ENCODE measurements around the gene MROH9. TPM values are rescaled to one million over a fixed set of nuclear protein-coding genes. Genes with fewer than 3 reads are reported as not detected.

MROH9 gene
- total and polyA plus RNA-seq, 2 of the 8 experiments (the other 6 are each of a cell fraction or from before 2014, with no cell fraction given) = not detected

- no peaks in the 10 kb centered on the region for H3K79me2 ChIP-seq (ENCODE audit: control insufficient read depth in 1 of 2, insufficient read depth in 2 of 2, low read length in 2 of 2)
- H3K36me3 ChIP-seq (ENCODE audit: control insufficient read depth in 2 of 4, insufficient read depth in 4 of 4, low read length in 3 of 4) = no peaks in the 10 kb centered on the region
- H3K23me2 ChIP-seq (ENCODE audit: low read depth, low read length) = no peaks in the 10 kb centered on the region
- H3K23ac ChIP-seq (ENCODE audit: insufficient read length) = no peak overlapping the region
- H3K79me1 ChIP-seq (ENCODE audit: low read depth, low read length) = no peaks in the 10 kb centered on the region
- ChIA-PET CTCF (ENCODE audit: partially characterized antibody) (interaction anchor here (0.8 to 1.2 kb wide), 2 partner anchors 8 to 11 kb away, joined by 3 read pairs; no protein-coding TSS in a partner anchor), POLR2A (ENCODE audit: partially characterized antibody) (no interaction called here)
- H3K9me3 ChIP-seq (ENCODE audit: insufficient read depth in 2 of 2, low read depth in 1 of 2, low read length in 1 of 2) = no peaks in the 10 kb centered on the region
- no peak overlapping the region for H2AFZ ChIP-seq (ENCODE audit: low read length)
- no peak overlapping the region for H3K4me3 ChIP-seq (ENCODE audit: extremely low read depth in 1 of 4, insufficient read depth in 2 of 4, low read depth in 3 of 4, low read length in 4 of 4)
- H2BK12ac ChIP-seq (ENCODE audit: low read depth, low read length) = no peak overlapping the region
- H2AK5ac ChIP-seq (ENCODE audit: low read depth, low read length) = no peak overlapping the region
- H2BK120ac ChIP-seq (replicated peaks; ENCODE audit: low read depth, low read length) = no peak overlapping the region
- no peak overlapping the region for H3K27ac ChIP-seq (ENCODE audit: low read depth, low read length)
- DNase-seq (ENCODE audit: low read depth in 1 of 2, low spot score in 2 of 2) (no peak), FAIRE-seq (no peak)
- no peak overlapping the region for H4K8ac ChIP-seq (ENCODE audit: extremely low read depth, insufficient read depth, low read length)
- no peak overlapping the region for H3K56ac ChIP-seq (replicated peaks; ENCODE audit: insufficient read length, low read depth, low read length)
- H3K27me3 ChIP-seq (replicated peaks in 1 of 4; ENCODE audit: control insufficient read depth in 3 of 4, extremely low read depth in 1 of 4, insufficient read depth in 3 of 4, low read length in 3 of 4) = no peaks in the 10 kb centered on the region
- H4K91ac ChIP-seq (replicated peaks; ENCODE audit: insufficient read length, low read length) = no peak overlapping the region
- H4K5ac ChIP-seq (ENCODE audit: insufficient read length, low read depth, low read length) = no peak overlapping the region
- H2BK20ac ChIP-seq (ENCODE audit: low read length) = no peak overlapping the region
- H3K18ac ChIP-seq (ENCODE audit: extremely low read depth, low read length) = no peak overlapping the region
- no peaks in the 10 kb centered on the region for H4K20me1 ChIP-seq (replicated peaks in 1 of 2; ENCODE audit: control insufficient read depth in 1 of 2, insufficient read depth in 2 of 2, low read length in 2 of 2)
- no peak overlapping the region for H2BK15ac ChIP-seq (ENCODE audit: low read length)
- H3K4me2 ChIP-seq (ENCODE audit: insufficient read depth in 1 of 2, low read depth in 2 of 2, low read length in 2 of 2) = no peak overlapping the region
- 89% methylated on average over 3 of the region's 3 CpGs; no CpG with 5 or more reads in 1 of the 2 experiments for WGBS, 2 experiments (ENCODE audit: extremely low coverage in 1 of 2, insufficient coverage in 1 of 2, insufficient read length in 1 of 2, insufficient replicate concordance in 2 of 2, low coverage in 1 of 2, low lambda C conversion rate in 2 of 2, missing lambda C conversion rate in 1 of 2)
- H3K4ac ChIP-seq (replicated peaks; ENCODE audit: insufficient read length, low read depth, low read length) = no peak overlapping the region
- H3K14ac ChIP-seq (ENCODE audit: insufficient read length) = no peak overlapping the region
- no peak overlapping the region for H3K9ac ChIP-seq (replicated peaks in 1 of 4; ENCODE audit: extremely low read depth in 1 of 4, low read depth in 3 of 4, low read length in 3 of 4)
- H2BK5ac ChIP-seq (ENCODE audit: low read depth, low read length) = no peak overlapping the region
- peaks cover 0 to 3% (median 0%) of the 10 kb centered on the region in 4 experiments; a peak in 1 of 7 replicates for H3K4me1 ChIP-seq (replicated peaks in 1 of 4; ENCODE audit: control insufficient read depth in 3 of 4, insufficient read depth in 4 of 4, low read length in 3 of 4)
- no peak for TF ChIP-seq TAF1 (IDR thresholded peaks at IDR 0.05; ENCODE audit: low read depth, low read length)
These were observed 43.5 kb upstream of the MROH9 start for GRCh38 chr1:170891872-170892271.
